HepG2 (cell line): ENCODE data around the gene KANK4. TPM values are rescaled to one million over a fixed set of nuclear protein-coding genes. Genes with fewer than 3 reads are reported as not detected.

ENCODE experiments used
- ATAC-seq: fragments of 200-7000 bp; cut with Tn5 transposase; 3 replicates; pipeline ENCODE4 v1.9.1; 2020; ENCODE audit warnings: mild to moderate bottlenecking, moderate library complexity
- BruUV-seq: library from RNA; stranded (reverse); fragments of 400-500 nt; replicated peaks from 2 replicates; lab custom pipeline; 2021; lab: Mats Ljungman, UMichigan
- CTCF ChIA-PET: fragments of 300-600 bp; formaldehyde crosslinking; extraction: SDS; loops from one replicate; lab custom pipeline; 2021; ENCODE audit warnings: low total read pairs, inconsistent platforms, low intra/inter-chr PET ratio; lab: Yijun Ruan, JAX
- POLR2A ChIA-PET: fragments of 350-600 bp; sonication (Branson Sonifier 250); formaldehyde crosslinking; loops from one replicate; lab custom pipeline; 2020; ENCODE audit warnings: antibody characterized with exemption, inconsistent platforms; lab: Yijun Ruan, JAX
- DNase-seq: peaks from one replicate; pipeline ENCODE4 v3.0.0-alpha.2; 2015; ENCODE audit warnings: low spot score
- FAIRE-seq: peaks from 3 replicates; lab custom pipeline; 2011; peaks lifted over from hg19 to GRCh38; lab: Jason Lieb, UNC
- H2AFZ ChIP-seq: one replicate; pipeline ENCODE4 v1.6.1; 2011; ENCODE audit warnings: low read length, inconsistent platforms
- H3K27ac ChIP-seq: fragments of 300-600 bp; 3 replicates; pipeline ENCODE4 v1.8.0; 2011; ENCODE audit warnings: mixed run types, mild to moderate bottlenecking, mixed read lengths, low read length, inconsistent platforms; ENCODE audit not compliant: insufficient read depth; ENCODE audit errors: extremely low read length
- H3K27me3 ChIP-seq, 2 experiments: fragments of 200-600 bp in 1 of 2; 2 replicates in 1 of 2; 3 replicates in 1 of 2; pipeline versions ENCODE4 v1.6.0 to v1.8.0; 2011; ENCODE audit warnings: low read length in 2 of 2, mild to moderate bottlenecking in 2 of 2, moderate library complexity in 2 of 2, inconsistent platforms in 1 of 2; ENCODE audit not compliant: insufficient read depth in 2 of 2, control insufficient read depth in 1 of 2
- H3K36me3 ChIP-seq, 2 experiments: fragments of 200-600 bp in 1 of 2; replicated peaks in 1 of 2; 2 replicates in 1 of 2; 3 replicates in 1 of 2; pipeline versions ENCODE4 v1.5.1 to v1.8.0; 2011; ENCODE audit warnings: low read length in 2 of 2, inconsistent platforms in 1 of 2; ENCODE audit not compliant: insufficient read depth in 2 of 2, control insufficient read depth in 1 of 2
- H3K4me1 ChIP-seq: 2 replicates; pipeline ENCODE4 v1.5.1; 2012; ENCODE audit warnings: low read length, inconsistent platforms; ENCODE audit not compliant: insufficient read depth
- H3K4me2 ChIP-seq: 2 replicates; pipeline ENCODE4 v1.6.0; 2011; ENCODE audit warnings: low read depth, low read length, inconsistent platforms
- H3K4me3 ChIP-seq, 3 experiments: fragments of 200-600 bp in 1 of 3; sonication (generic), shearing (Covaris generic) in 1 of 3; replicated peaks in 1 of 3; 2 replicates each; pipeline ENCODE4 v1.5.1; 2011 to 2016; ENCODE audit warnings: low read length in 3 of 3, inconsistent platforms in 2 of 3, low read depth in 2 of 3, mild to moderate bottlenecking in 2 of 3, control low read depth in 1 of 3, mixed read lengths in 1 of 3; ENCODE audit not compliant: insufficient read depth in 1 of 3
- H3K79me2 ChIP-seq: one replicate; pipeline ENCODE4 v1.6.1; 2011; ENCODE audit warnings: low read length, inconsistent platforms; ENCODE audit not compliant: insufficient read depth
- H3K9ac ChIP-seq: 2 replicates; pipeline ENCODE4 v1.6.0; 2011; ENCODE audit warnings: mild to moderate bottlenecking, low read depth, low read length, inconsistent platforms; ENCODE audit not compliant: insufficient read depth
- H3K9me3 ChIP-seq: 2 replicates; pipeline ENCODE4 v1.5.1; 2012; ENCODE audit warnings: mild to moderate bottlenecking, low read length
- H4K20me1 ChIP-seq: 2 replicates; pipeline ENCODE4 v1.6.0; 2011; ENCODE audit warnings: inconsistent platforms, mild to moderate bottlenecking, low read length, moderate library complexity; ENCODE audit not compliant: insufficient read depth
- PHF5A ChIP-seq: IDR thresholded peaks from one replicate; pipeline ENCODE4 v1.6.1; 2018; ENCODE audit warnings: low read depth, missing genetic modification reagents; ENCODE audit not compliant: unreplicated experiment
- ZMYM2 ChIP-seq: sonication (generic); formaldehyde crosslinking; IDR thresholded peaks from 2 replicates; pipeline ENCODE4 v1.8.0; 2022; ENCODE audit warnings: mild to moderate bottlenecking, missing genetic modification reagents
- ZNF143 ChIP-seq: sonication (generic); formaldehyde crosslinking; IDR thresholded peaks from 2 replicates; pipeline ENCODE4 v1.4.0; 2020; ENCODE audit warnings: missing genetic modification reagents
- ZNF605 ChIP-seq: sonication (generic); formaldehyde crosslinking; IDR thresholded peaks from 2 replicates; pipeline ENCODE4 v1.8.0; 2022; ENCODE audit warnings: mild to moderate bottlenecking, missing genetic modification reagents
- ZNF768 ChIP-seq: sonication (generic); formaldehyde crosslinking; IDR thresholded peaks from 2 replicates; pipeline ENCODE4 v1.4.0; 2020; ENCODE audit warnings: missing genetic modification reagents
- ZSCAN22 ChIP-seq: sonication (generic); formaldehyde crosslinking; IDR thresholded peaks from 2 replicates; pipeline ENCODE4 v1.4.0; 2020; ENCODE audit warnings: mild to moderate bottlenecking, missing genetic modification reagents
- WGBS: methylation state at CpG from one replicate; pipeline ENCODE4 v1.1.6; 2017; ENCODE audit warnings: low lambda C conversion rate; 5-methylcytosine and 5-hydroxymethylcytosine counted together
- in situ Hi-C: cut with HindIII; loops from 2 replicates; pipeline ENCODE4 v1.10.0; 2017; ENCODE audit warnings: low pct_unique_long_range_greater_than_20kb; ENCODE audit not compliant: extremely low pct_ligation_motif_present
- intact Hi-C: fragments of 100-400 bp; cut with micrococcal nuclease; formaldehyde crosslinking; loops from one replicate; pipeline ENCODE4 v1.10.0; 2022; ENCODE audit not compliant: unreplicated experiment
- polyA plus RNA-seq, 8 experiments: library from polyadenylated mRNA; depleted of rRNA in 3 of 8; stranded (reverse) in 7 of 8; unstranded in 1 of 8; fragments of >200 nt; fragmentation: Illumina TruSeq in 4 of 8; extraction: Trizol in 4 of 8; gene quantifications; 2 replicates each; pipeline versions ENCODE4 v1.2.1 to v1.2.3, GENCODE V29; 2011 to 2016; ENCODE audit warnings: low read depth in 4 of 8, missing spikeins in 1 of 8, mixed read lengths in 1 of 8; ENCODE audit not compliant: insufficient read depth in 1 of 8
- total RNA-seq, 5 experiments: library from RNA; depleted of rRNA; stranded (reverse); fragments of >200 nt; fragmentation: Illumina TruSeq; extraction: Trizol; gene quantifications; 2 replicates each; pipeline ENCODE4 v1.2.3, GENCODE V29; 2016; ENCODE audit warnings: low read depth in 1 of 5
- TF ChIP-seq, protein P1 (sequence below): sonication (generic); formaldehyde crosslinking; IDR thresholded peaks from 2 replicates; pipeline ENCODE4 v1.5.1; 2020; ENCODE audit warnings: mild to moderate bottlenecking, missing genetic modification reagents, moderate library complexity
- TF ChIP-seq, protein P2 (sequence below): sonication (generic); formaldehyde crosslinking; IDR thresholded peaks from 2 replicates; pipeline ENCODE4; 2020; ENCODE audit warnings: missing genetic modification reagents, mild to moderate bottlenecking, borderline replicate concordance
- TF ChIP-seq, protein P3 (sequence below): sonication (generic); formaldehyde crosslinking; conservative IDR thresholded peaks from 2 replicates; pipeline ENCODE4 v1.8.1; 2023; ENCODE audit warnings: missing genetic modification reagents
- TF ChIP-seq, protein P4 (sequence below): sonication (generic); formaldehyde crosslinking; IDR thresholded peaks from 2 replicates; pipeline ENCODE4 v1.4.0; 2020; ENCODE audit warnings: missing genetic modification reagents, mild to moderate bottlenecking, borderline replicate concordance

KANK4 gene
- total and polyA plus RNA-seq, 2 of the 13 experiments (the other 11 are each of a cell fraction or from before 2014, with no cell fraction given): 16.1 to 25.7 TPM

DNA sequence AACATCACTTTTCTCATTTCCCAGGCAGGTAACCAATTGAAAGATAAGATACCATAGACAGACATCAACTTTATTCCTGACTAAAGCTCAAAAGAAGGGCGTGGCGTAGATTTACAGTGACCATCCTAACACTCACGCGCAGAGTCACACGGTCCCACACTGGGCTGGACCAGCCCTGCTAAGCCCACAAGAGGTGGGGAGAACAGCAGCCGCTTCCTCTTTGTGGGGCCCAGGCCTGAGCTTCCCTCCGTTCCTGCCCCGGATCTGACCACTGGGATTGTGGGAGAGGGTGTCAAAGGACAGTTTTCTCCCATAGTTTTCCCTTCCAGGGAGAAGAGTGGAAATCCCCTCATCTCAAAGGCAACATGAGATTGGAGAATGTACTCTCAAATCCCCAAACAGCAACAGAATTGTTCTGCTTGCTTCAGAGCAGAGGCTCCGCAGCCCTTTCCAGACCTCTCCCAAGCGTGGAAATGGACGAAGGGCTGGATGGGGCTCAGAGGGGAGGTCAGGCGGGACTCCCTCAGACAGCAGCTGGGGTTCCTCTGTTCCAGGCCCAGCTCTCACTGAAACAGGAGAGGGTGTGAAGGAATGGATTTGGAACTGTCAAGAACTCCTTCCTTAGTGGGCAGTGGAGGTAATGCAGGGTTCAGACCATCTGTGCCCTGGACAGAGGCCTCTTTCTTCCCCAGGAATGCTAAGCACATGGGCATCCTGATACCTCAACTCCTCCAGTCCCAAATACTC, 90.9 kb downstream of the KANK4 start:
- H3K79me2 ChIP-seq: no peaks in the 10 kb centered on the region
- peak overlapping the region; percentile 47 for H3K9ac ChIP-seq
- peaks cover 52% of the 10 kb centered on the region for H3K4me1 ChIP-seq
- ATAC-seq (peak; percentile 70), FAIRE-seq (no peak), DNase-seq (no peak)
- H3K27me3 ChIP-seq: no peaks in the 10 kb centered on the region
- CTCF ChIA-PET: no interaction called here
- no TSS peak for BruUV-seq
- no peak overlapping the region for H2AFZ ChIP-seq
- H3K36me3 ChIP-seq: no peaks in the 10 kb centered on the region
- intact Hi-C loops: no loop called here
- in situ Hi-C loops: no loop called here
- 33% methylated on average over 12 of the region's 12 CpGs for WGBS
- POLR2A ChIA-PET: interaction anchor here (0.6 to 1.3 kb wide), 2 partner anchors 9 to 30 kb away, joined by 3 to 5 read pairs; no protein-coding TSS in a partner anchor
- no peaks in the 10 kb centered on the region for H3K9me3 ChIP-seq
- no peaks in the 10 kb centered on the region for H4K20me1 ChIP-seq
- no peak overlapping the region for H3K27ac ChIP-seq
- H3K4me3 ChIP-seq: peak overlapping the region in 1 of 3 experiments; percentile 49; a peak in 2 of 6 replicates
- peak overlapping the region; percentile 74 for H3K4me2 ChIP-seq
- TF ChIP-seq, protein P1, sequence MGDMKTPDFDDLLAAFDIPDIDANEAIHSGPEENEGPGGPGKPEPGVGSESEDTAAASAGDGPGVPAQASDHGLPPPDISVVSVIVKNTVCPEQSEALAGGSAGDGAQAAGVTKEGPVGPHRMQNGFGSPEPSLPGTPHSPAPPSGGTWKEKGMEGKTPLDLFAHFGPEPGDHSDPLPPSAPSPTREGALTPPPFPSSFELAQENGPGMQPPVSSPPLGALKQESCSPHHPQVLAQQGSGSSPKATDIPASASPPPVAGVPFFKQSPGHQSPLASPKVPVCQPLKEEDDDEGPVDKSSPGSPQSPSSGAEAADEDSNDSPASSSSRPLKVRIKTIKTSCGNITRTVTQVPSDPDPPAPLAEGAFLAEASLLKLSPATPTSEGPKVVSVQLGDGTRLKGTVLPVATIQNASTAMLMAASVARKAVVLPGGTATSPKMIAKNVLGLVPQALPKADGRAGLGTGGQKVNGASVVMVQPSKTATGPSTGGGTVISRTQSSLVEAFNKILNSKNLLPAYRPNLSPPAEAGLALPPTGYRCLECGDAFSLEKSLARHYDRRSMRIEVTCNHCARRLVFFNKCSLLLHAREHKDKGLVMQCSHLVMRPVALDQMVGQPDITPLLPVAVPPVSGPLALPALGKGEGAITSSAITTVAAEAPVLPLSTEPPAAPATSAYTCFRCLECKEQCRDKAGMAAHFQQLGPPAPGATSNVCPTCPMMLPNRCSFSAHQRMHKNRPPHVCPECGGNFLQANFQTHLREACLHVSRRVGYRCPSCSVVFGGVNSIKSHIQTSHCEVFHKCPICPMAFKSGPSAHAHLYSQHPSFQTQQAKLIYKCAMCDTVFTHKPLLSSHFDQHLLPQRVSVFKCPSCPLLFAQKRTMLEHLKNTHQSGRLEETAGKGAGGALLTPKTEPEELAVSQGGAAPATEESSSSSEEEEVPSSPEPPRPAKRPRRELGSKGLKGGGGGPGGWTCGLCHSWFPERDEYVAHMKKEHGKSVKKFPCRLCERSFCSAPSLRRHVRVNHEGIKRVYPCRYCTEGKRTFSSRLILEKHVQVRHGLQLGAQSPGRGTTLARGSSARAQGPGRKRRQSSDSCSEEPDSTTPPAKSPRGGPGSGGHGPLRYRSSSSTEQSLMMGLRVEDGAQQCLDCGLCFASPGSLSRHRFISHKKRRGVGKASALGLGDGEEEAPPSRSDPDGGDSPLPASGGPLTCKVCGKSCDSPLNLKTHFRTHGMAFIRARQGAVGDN (CRISPR knock-in tag): 0 out of 2 replicates have a peak, but pooled peaks have one; percentile 34
- TF ChIP-seq PHF5A (CRISPR knock-in tag) (no peak), ZSCAN22 (CRISPR knock-in tag) (no peak), ZNF605 (CRISPR knock-in tag) (peak; percentile 57; the same call in 1 of the 2 replicates), ZNF768 (CRISPR knock-in tag) (peak; percentile 74; the same call in 1 of the 2 replicates), ZMYM2 (CRISPR knock-in tag) (peak; percentile 42; the same call in 1 of the 2 replicates), ZNF143 (CRISPR knock-in tag) (0 out of 2 replicates have a peak, but pooled peaks have one; percentile 26)
- TF ChIP-seq, protein P2, sequence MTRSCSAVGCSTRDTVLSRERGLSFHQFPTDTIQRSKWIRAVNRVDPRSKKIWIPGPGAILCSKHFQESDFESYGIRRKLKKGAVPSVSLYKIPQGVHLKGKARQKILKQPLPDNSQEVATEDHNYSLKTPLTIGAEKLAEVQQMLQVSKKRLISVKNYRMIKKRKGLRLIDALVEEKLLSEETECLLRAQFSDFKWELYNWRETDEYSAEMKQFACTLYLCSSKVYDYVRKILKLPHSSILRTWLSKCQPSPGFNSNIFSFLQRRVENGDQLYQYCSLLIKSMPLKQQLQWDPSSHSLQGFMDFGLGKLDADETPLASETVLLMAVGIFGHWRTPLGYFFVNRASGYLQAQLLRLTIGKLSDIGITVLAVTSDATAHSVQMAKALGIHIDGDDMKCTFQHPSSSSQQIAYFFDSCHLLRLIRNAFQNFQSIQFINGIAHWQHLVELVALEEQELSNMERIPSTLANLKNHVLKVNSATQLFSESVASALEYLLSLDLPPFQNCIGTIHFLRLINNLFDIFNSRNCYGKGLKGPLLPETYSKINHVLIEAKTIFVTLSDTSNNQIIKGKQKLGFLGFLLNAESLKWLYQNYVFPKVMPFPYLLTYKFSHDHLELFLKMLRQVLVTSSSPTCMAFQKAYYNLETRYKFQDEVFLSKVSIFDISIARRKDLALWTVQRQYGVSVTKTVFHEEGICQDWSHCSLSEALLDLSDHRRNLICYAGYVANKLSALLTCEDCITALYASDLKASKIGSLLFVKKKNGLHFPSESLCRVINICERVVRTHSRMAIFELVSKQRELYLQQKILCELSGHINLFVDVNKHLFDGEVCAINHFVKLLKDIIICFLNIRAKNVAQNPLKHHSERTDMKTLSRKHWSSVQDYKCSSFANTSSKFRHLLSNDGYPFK (CRISPR knock-in tag): no peak
- TF ChIP-seq, protein P3, sequence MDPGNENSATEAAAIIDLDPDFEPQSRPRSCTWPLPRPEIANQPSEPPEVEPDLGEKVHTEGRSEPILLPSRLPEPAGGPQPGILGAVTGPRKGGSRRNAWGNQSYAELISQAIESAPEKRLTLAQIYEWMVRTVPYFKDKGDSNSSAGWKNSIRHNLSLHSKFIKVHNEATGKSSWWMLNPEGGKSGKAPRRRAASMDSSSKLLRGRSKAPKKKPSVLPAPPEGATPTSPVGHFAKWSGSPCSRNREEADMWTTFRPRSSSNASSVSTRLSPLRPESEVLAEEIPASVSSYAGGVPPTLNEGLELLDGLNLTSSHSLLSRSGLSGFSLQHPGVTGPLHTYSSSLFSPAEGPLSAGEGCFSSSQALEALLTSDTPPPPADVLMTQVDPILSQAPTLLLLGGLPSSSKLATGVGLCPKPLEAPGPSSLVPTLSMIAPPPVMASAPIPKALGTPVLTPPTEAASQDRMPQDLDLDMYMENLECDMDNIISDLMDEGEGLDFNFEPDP: 0 out of 2 replicates have a peak, but pooled peaks have one; percentile 55
- TF ChIP-seq, protein P4, sequence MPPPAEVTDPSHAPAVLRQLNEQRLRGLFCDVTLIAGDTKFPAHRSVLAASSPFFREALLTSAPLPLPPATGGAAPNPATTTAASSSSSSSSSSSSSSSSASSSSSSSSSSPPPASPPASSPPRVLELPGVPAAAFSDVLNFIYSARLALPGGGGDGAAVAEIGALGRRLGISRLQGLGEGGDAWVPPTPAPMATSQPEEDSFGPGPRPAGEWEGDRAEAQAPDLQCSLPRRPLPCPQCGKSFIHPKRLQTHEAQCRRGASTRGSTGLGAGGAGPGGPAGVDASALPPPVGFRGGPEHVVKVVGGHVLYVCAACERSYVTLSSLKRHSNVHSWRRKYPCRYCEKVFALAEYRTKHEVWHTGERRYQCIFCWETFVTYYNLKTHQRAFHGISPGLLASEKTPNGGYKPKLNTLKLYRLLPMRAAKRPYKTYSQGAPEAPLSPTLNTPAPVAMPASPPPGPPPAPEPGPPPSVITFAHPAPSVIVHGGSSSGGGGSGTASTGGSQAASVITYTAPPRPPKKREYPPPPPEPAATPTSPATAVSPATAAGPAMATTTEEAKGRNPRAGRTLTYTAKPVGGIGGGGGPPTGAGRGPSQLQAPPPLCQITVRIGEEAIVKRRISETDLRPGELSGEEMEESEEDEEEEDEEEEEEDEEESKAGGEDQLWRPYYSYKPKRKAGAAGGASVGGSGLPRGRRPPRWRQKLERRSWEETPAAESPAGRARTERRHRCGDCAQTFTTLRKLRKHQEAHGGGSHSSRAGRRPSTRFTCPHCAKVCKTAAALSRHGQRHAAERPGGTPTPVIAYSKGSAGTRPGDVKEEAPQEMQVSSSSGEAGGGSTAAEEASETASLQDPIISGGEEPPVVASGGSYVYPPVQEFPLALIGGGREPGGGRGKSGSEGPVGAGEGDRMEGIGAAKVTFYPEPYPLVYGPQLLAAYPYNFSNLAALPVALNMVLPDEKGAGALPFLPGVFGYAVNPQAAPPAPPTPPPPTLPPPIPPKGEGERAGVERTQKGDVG (CRISPR knock-in tag): no peak
